Measurements from ENCODE around the gene TRDN.

The TRDN gene

GRCh38 chr6:123423130-123423529 is 213.6 kb downstream of the TRDN start:
- H3K9ac ChIP-seq (ENCODE audit: low read length), result no peak overlapping the region
- no peaks in the 10 kb centered on the region for H3K36me3 ChIP-seq (ENCODE audit: insufficient read depth, low read length)
- H3K27me3 ChIP-seq (ENCODE audit: insufficient read depth, low read length), result no peaks in the 10 kb centered on the region
- no peaks in the 10 kb centered on the region for H3F3A ChIP-seq (ENCODE audit: insufficient read depth, low read length)
- no peaks in the 10 kb centered on the region for H4K20me1 ChIP-seq (ENCODE audit: insufficient read depth, low read length)
- H3K4me3 ChIP-seq (ENCODE audit: low read depth, low read length, poor library complexity, severe bottlenecking), result no peak overlapping the region
- H3K9me3 ChIP-seq (ENCODE audit: low read length), result no peaks in the 10 kb centered on the region
- no peaks in the 10 kb centered on the region for H3K79me2 ChIP-seq (ENCODE audit: insufficient read depth, low read length)
- no peaks in the 10 kb centered on the region for H3K4me1 ChIP-seq (ENCODE audit: insufficient read depth, low read length, severe bottlenecking)
- no peaks in the 10 kb centered on the region for H3K9me2 ChIP-seq (ENCODE audit: low read depth, low read length)
- H3K27ac ChIP-seq (ENCODE audit: low read depth, low read length, poor library complexity, severe bottlenecking), result no peak overlapping the region
- TF ChIP-seq EZH2 (IDR thresholded peaks at IDR 0.05; ENCODE audit: borderline replicate concordance, low read length) (no peak), CTCF (IDR thresholded peaks at IDR 0.05; ENCODE audit: low read length) (no peak)
- no peak overlapping the region for H3K4me2 ChIP-seq (ENCODE audit: low read length)
- H2AFZ ChIP-seq (ENCODE audit: low read length), result no peak overlapping the region

- Histone ChIP-seq H4K20me1 (ENCODE audit: insufficient read depth, low read length) (no peaks in the 10 kb centered on the region), H2AFZ (ENCODE audit: low read length) (no peak overlapping the region), H3K9ac (ENCODE audit: low read length) (no peak overlapping the region), H3K79me2 (ENCODE audit: insufficient read depth, low read length) (no peaks in the 10 kb centered on the region), H3F3A (ENCODE audit: insufficient read depth, low read length) (no peaks in the 10 kb centered on the region), H3K4me3 (ENCODE audit: low read depth, low read length, poor library complexity, severe bottlenecking) (no peak overlapping the region), H3K4me2 (ENCODE audit: low read length) (no peak overlapping the region), H3K9me3 (ENCODE audit: low read length) (no peaks in the 10 kb centered on the region), H3K27me3 (ENCODE audit: insufficient read depth, low read length) (no peaks in the 10 kb centered on the region), H3K4me1 (ENCODE audit: insufficient read depth, low read length, severe bottlenecking) (no peaks in the 10 kb centered on the region), H3K9me2 (ENCODE audit: low read depth, low read length) (no peaks in the 10 kb centered on the region), H3K27ac (ENCODE audit: low read depth, low read length, poor library complexity, severe bottlenecking) (no peak overlapping the region), H3K36me3 (ENCODE audit: insufficient read depth, low read length) (no peaks in the 10 kb centered on the region)
- TF ChIP-seq CTCF (IDR thresholded peaks at IDR 0.05; ENCODE audit: low read length) (no peak), EZH2 (IDR thresholded peaks at IDR 0.05; ENCODE audit: borderline replicate concordance, low read length) (no peak)
These were observed 216.2 kb downstream of the TRDN start for GRCh38 chr6:123420512-123420911.

GRCh38 chr6:123418071-123418470 is 218.7 kb downstream of the TRDN start:
- Histone ChIP-seq H3K27me3 (ENCODE audit: insufficient read depth, low read length) (no peaks in the 10 kb centered on the region), H3K9me3 (ENCODE audit: low read length) (no peaks in the 10 kb centered on the region), H3F3A (ENCODE audit: insufficient read depth, low read length) (no peaks in the 10 kb centered on the region), H3K4me1 (ENCODE audit: insufficient read depth, low read length, severe bottlenecking) (no peaks in the 10 kb centered on the region), H3K9ac (ENCODE audit: low read length) (no peak overlapping the region), H4K20me1 (ENCODE audit: insufficient read depth, low read length) (no peaks in the 10 kb centered on the region), H2AFZ (ENCODE audit: low read length) (no peak overlapping the region), H3K4me3 (ENCODE audit: low read depth, low read length, poor library complexity, severe bottlenecking) (no peak overlapping the region), H3K79me2 (ENCODE audit: insufficient read depth, low read length) (no peaks in the 10 kb centered on the region), H3K27ac (ENCODE audit: low read depth, low read length, poor library complexity, severe bottlenecking) (no peak overlapping the region), H3K36me3 (ENCODE audit: insufficient read depth, low read length) (no peaks in the 10 kb centered on the region), H3K4me2 (ENCODE audit: low read length) (no peak overlapping the region), H3K9me2 (ENCODE audit: low read depth, low read length) (no peaks in the 10 kb centered on the region)
- no peak for TF ChIP-seq EZH2 (IDR thresholded peaks at IDR 0.05; ENCODE audit: borderline replicate concordance, low read length)
- no peak for TF ChIP-seq CTCF (IDR thresholded peaks at IDR 0.05; ENCODE audit: low read length)
